Neuronal stem cell (in vitro differentiated cells): ENCODE results near the gene PRR14L.
"Not testable (repeated sequence)": the region's sequence is repeated elsewhere in the genome, so short reads cannot be mapped to it uniquely, and the experiment has no call there.

Experiments
- DNase-seq: peaks from one replicate; pipeline ENCODE4 v3.0.0-alpha.2; 2013; ENCODE audit warnings: low spot score
- H2AFZ ChIP-seq: one replicate; pipeline ENCODE4 v1.6.1; 2013; ENCODE audit warnings: mild to moderate bottlenecking, low read length, inconsistent platforms
- H2AK5ac ChIP-seq: 2 replicates; pipeline ENCODE4 v1.6.1; 2013; ENCODE audit warnings: low read depth, mild to moderate bottlenecking, inconsistent platforms, low read length, moderate library complexity, mixed read lengths
- H2BK120ac ChIP-seq: 2 replicates; pipeline ENCODE4 v1.6.1; 2013; ENCODE audit warnings: low read depth, mild to moderate bottlenecking, inconsistent platforms, low read length, moderate library complexity, mixed read lengths
- H2BK12ac ChIP-seq: one replicate; pipeline ENCODE4 v1.6.1; 2013; ENCODE audit warnings: low read length, inconsistent platforms
- H2BK15ac ChIP-seq: 2 replicates; pipeline ENCODE4 v1.6.1; 2013; ENCODE audit warnings: mild to moderate bottlenecking, low read length, inconsistent platforms, mixed read lengths
- H2BK5ac ChIP-seq: one replicate; pipeline ENCODE4 v1.6.1; 2013; ENCODE audit warnings: inconsistent platforms, mild to moderate bottlenecking, low read length, moderate library complexity
- H3K14ac ChIP-seq: one replicate; pipeline ENCODE4 v1.6.1; 2013; ENCODE audit warnings: low read length, inconsistent platforms
- H3K18ac ChIP-seq: 2 replicates; pipeline ENCODE4 v1.6.1; 2013; ENCODE audit warnings: low read length, inconsistent platforms
- H3K23ac ChIP-seq: 2 replicates; pipeline ENCODE4 v1.6.1; 2013; ENCODE audit warnings: low read depth, mild to moderate bottlenecking, mixed read lengths, low read length, inconsistent platforms; ENCODE audit not compliant: poor library complexity
- H3K27ac ChIP-seq: replicated peaks from 3 replicates; pipeline ENCODE4 v1.5.1; 2013; ENCODE audit warnings: low read length, inconsistent platforms
- H3K27me3 ChIP-seq, 3 experiments: 2 replicates each; pipeline ENCODE4 v1.6.1; 2013; ENCODE audit warnings: low read length in 3 of 3, mild to moderate bottlenecking in 2 of 3, inconsistent platforms in 1 of 3, low read depth in 1 of 3, mixed read lengths in 1 of 3, moderate library complexity in 1 of 3; ENCODE audit not compliant: control insufficient read depth in 3 of 3, insufficient read depth in 3 of 3
- H3K36me3 ChIP-seq, 2 donors: replicated peaks in 1 of 2; 2 replicates each; pipeline ENCODE4 v1.6.1; 2013; ENCODE audit warnings: low read length in 2 of 2; ENCODE audit not compliant: control insufficient read depth in 2 of 2, insufficient read depth in 2 of 2
- H3K4ac ChIP-seq: 2 replicates; pipeline ENCODE4 v1.6.1; 2013; ENCODE audit warnings: inconsistent platforms, mild to moderate bottlenecking, low read length, moderate library complexity
- H3K4me1 ChIP-seq, 2 donors: 1 replicate in 1 of 2; 2 replicates in 1 of 2; pipeline ENCODE4 v1.6.1; 2013; ENCODE audit warnings: low read length in 2 of 2, low read depth in 1 of 2; ENCODE audit not compliant: control insufficient read depth in 2 of 2, insufficient read depth in 1 of 2
- H3K4me2 ChIP-seq: one replicate; pipeline ENCODE4 v1.6.1; 2013; ENCODE audit warnings: mild to moderate bottlenecking, low read length, inconsistent platforms; ENCODE audit not compliant: insufficient read depth, poor library complexity, severe bottlenecking
- H3K4me3 ChIP-seq, 2 donors: 2 replicates each; pipeline ENCODE4 v1.5.1; 2013; ENCODE audit warnings: low read length in 2 of 2, mild to moderate bottlenecking in 2 of 2, inconsistent platforms in 1 of 2, moderate library complexity in 1 of 2
- H3K79me1 ChIP-seq: one replicate; pipeline ENCODE4 v1.6.1; 2013; ENCODE audit warnings: low read depth, mild to moderate bottlenecking, inconsistent platforms, low read length, moderate library complexity
- H3K9ac ChIP-seq: one replicate; pipeline ENCODE4 v1.6.1; 2013; ENCODE audit warnings: mild to moderate bottlenecking, low read depth, low read length, inconsistent platforms; ENCODE audit not compliant: poor library complexity
- H3K9me3 ChIP-seq, 2 donors: replicated peaks in 1 of 2; 2 replicates each; pipeline versions ENCODE3 to v1.6.1; 2013; ENCODE audit warnings: low read length in 2 of 2, mild to moderate bottlenecking in 2 of 2, inconsistent platforms in 1 of 2, low read depth in 1 of 2, mixed read lengths in 1 of 2, moderate library complexity in 1 of 2; ENCODE audit not compliant: control insufficient read depth in 2 of 2, insufficient read depth in 1 of 2
- H4K8ac ChIP-seq: one replicate; pipeline ENCODE4 v1.6.1; 2013; ENCODE audit warnings: low read depth, mild to moderate bottlenecking, inconsistent platforms, low read length, moderate library complexity
- H4K91ac ChIP-seq: one replicate; pipeline ENCODE4 v1.6.1; 2013; ENCODE audit warnings: low read length, low read depth, mild to moderate bottlenecking, inconsistent platforms; ENCODE audit not compliant: poor library complexity
- WGBS, 2 donors: extraction: QIAGEN DNeasy Blood & Tissue Kit; methylation state at CpG; one replicate each; pipeline ENCODE4 v1.1.7; 2013; ENCODE audit warnings: missing lambda C conversion rate in 2 of 2, mixed read lengths in 1 of 2; ENCODE audit not compliant: insufficient read length in 2 of 2, insufficient replicate concordance in 1 of 2; ENCODE audit errors: extremely low coverage in 2 of 2; 5-methylcytosine and 5-hydroxymethylcytosine counted together

Gene PRR14L

GRCh38 chr22:31707519-31707918, 42.4 kb downstream of the PRR14L start:
- H3K27ac ChIP-seq = no peak overlapping the region
- H3K79me1 ChIP-seq = peaks cover 1% of the 10 kb centered on the region
- no peak overlapping the region for H3K4ac ChIP-seq
- H4K8ac ChIP-seq = no peak overlapping the region
- no peak overlapping the region for H3K14ac ChIP-seq
- no peak for DNase-seq
- H2BK15ac ChIP-seq = no peak overlapping the region
- H3K36me3 ChIP-seq = peaks cover 27 to 76% of the 10 kb centered on the region in 2 donors
- H3K27me3 ChIP-seq = no peaks in the 10 kb centered on the region
- H3K9ac ChIP-seq = no peak overlapping the region
- no peaks in the 10 kb centered on the region for H3K9me3 ChIP-seq
- H3K4me1 ChIP-seq = no peaks in the 10 kb centered on the region
- H2BK5ac ChIP-seq = no peak overlapping the region
- no peak overlapping the region for H3K23ac ChIP-seq
- WGBS, 2 donors = no CpG with 5 or more reads among the region's 8 CpGs
- H3K18ac ChIP-seq = no peak overlapping the region
- H3K4me3 ChIP-seq = no peak overlapping the region
- no peak overlapping the region for H2AFZ ChIP-seq
- H2BK12ac ChIP-seq = no peak overlapping the region
- no peak overlapping the region for H2AK5ac ChIP-seq
- H2BK120ac ChIP-seq = no peak overlapping the region
- H3K4me2 ChIP-seq = no peak overlapping the region
- H4K91ac ChIP-seq = no peak overlapping the region

- no peak for DNase-seq
- H3K23ac ChIP-seq = no peak overlapping the region
Measured at GRCh38 chr22:31695423-31695822, 54.5 kb downstream of the PRR14L start.

DNA sequence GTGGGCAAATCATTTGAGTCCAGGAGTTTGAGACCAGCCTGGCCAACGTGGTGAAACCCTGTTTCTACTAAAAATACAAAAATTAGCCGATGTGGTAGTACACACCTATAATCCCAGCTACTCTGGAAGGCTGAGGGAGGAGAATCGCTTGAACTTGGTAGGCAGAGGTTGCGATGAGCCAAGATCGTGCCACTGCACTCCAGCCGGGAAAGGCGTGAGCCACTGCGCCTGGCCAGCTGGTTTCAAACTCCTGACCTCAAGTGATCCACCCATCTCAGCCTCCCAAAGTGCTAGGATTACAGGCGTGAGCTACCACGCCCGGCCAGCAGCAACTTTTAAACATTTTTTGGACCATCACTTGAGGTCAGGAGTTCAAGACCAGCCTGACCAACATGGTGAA, 55.9 kb downstream of the PRR14L start:
- not testable (repeated sequence) for H3K4me2 ChIP-seq, H3K14ac ChIP-seq, H2AFZ ChIP-seq, H3K79me1 ChIP-seq, H3K18ac ChIP-seq, H4K91ac ChIP-seq, H3K23ac ChIP-seq, H2BK5ac ChIP-seq, H2BK120ac ChIP-seq, H2AK5ac ChIP-seq, DNase-seq, H3K4ac ChIP-seq, H4K8ac ChIP-seq, H3K4me1 ChIP-seq, H3K4me3 ChIP-seq, H3K27me3 ChIP-seq, H3K27ac ChIP-seq, H2BK12ac ChIP-seq, H3K9ac ChIP-seq, H3K9me3 ChIP-seq, H2BK15ac ChIP-seq
- H3K36me3 ChIP-seq = peaks cover 25 to 84% of the 10 kb centered on the region in 2 donors
- no CpG with 5 or more reads among the region's 11 CpGs for WGBS, 2 donors

More at GRCh38 chr22:31695423-31695822, 54.5 kb downstream of the PRR14L start:
- no peak overlapping the region for H3K4me2 ChIP-seq
- no peak overlapping the region for H3K4ac ChIP-seq
- H4K91ac ChIP-seq = no peak overlapping the region
- H3K4me1 ChIP-seq = no peaks in the 10 kb centered on the region
- no peaks in the 10 kb centered on the region for H3K79me1 ChIP-seq
- WGBS, 2 donors = no CpG with 5 or more reads among the region's 4 CpGs
- peaks cover 28 to 85% of the 10 kb centered on the region in 2 donors for H3K36me3 ChIP-seq
- H2BK5ac ChIP-seq = no peak overlapping the region
- H3K27ac ChIP-seq = no peak overlapping the region
- no peak overlapping the region for H3K4me3 ChIP-seq
- peak overlapping the region; percentile 9 for H3K9ac ChIP-seq
- H4K8ac ChIP-seq = no peak overlapping the region
- H2BK12ac ChIP-seq = no peak overlapping the region
- no peaks in the 10 kb centered on the region for H3K27me3 ChIP-seq
- H3K14ac ChIP-seq = no peak overlapping the region
- no peak overlapping the region for H3K18ac ChIP-seq
- no peak overlapping the region for H2BK120ac ChIP-seq
- no peak overlapping the region for H2AFZ ChIP-seq
- H2AK5ac ChIP-seq = no peak overlapping the region
- peaks cover 0 to 3% of the 10 kb centered on the region in 2 donors for H3K9me3 ChIP-seq
- H2BK15ac ChIP-seq = no peak overlapping the region

GRCh38 chr22:31692186-31692886, 57.6 kb downstream of the PRR14L start:
- no peak overlapping the region for H3K4me2 ChIP-seq
- no peak overlapping the region for H2BK120ac ChIP-seq
- no peak overlapping the region for H2AK5ac ChIP-seq
- H3K36me3 ChIP-seq = peaks cover 24 to 84% of the 10 kb centered on the region in 2 donors
- H3K9me3 ChIP-seq = peaks cover 0 to 3% of the 10 kb centered on the region in 2 donors
- no peak overlapping the region for H4K8ac ChIP-seq
- H3K4ac ChIP-seq = no peak overlapping the region
- no peak overlapping the region for H3K14ac ChIP-seq
- no peak overlapping the region for H2BK5ac ChIP-seq
- H3K9ac ChIP-seq = no peak overlapping the region
- H3K18ac ChIP-seq = no peak overlapping the region
- no peak overlapping the region for H2BK12ac ChIP-seq
- H3K79me1 ChIP-seq = no peaks in the 10 kb centered on the region
- no peak overlapping the region for H3K27ac ChIP-seq
- no peak for DNase-seq
- H3K4me3 ChIP-seq = no peak overlapping the region
- H3K23ac ChIP-seq = no peak overlapping the region
- H2BK15ac ChIP-seq = no peak overlapping the region
- WGBS, 2 donors = no CpG with 5 or more reads among the region's 1 CpG
- H3K27me3 ChIP-seq = no peaks in the 10 kb centered on the region
- H4K91ac ChIP-seq = no peak overlapping the region
- H3K4me1 ChIP-seq = no peaks in the 10 kb centered on the region
- no peak overlapping the region for H2AFZ ChIP-seq
